Stomach (tissue), 4 donors: ENCODE measurements around the gene ATF7IP2.

Experiments used
- CTCF ChIP-seq, 7 experiments: fragments of 450-650 bp in 4 of 7; fragments of 200-600 bp in 3 of 7; sonication (generic) in 3 of 7; IDR thresholded peaks; one replicate each; pipeline ENCODE4 v1.5.1; 2016 to 2019; ENCODE audit warnings: antibody characterized with exemption in 7 of 7, control low read depth in 2 of 7, mild to moderate bottlenecking in 1 of 7
- EP300 ChIP-seq: sonication (generic); formaldehyde crosslinking; IDR thresholded peaks from one replicate; pipeline ENCODE4 v1.6.1; 2017; ENCODE audit warnings: antibody characterized with exemption
- POLR2AphosphoS5 ChIP-seq, 3 donors: sonication (generic); formaldehyde crosslinking; IDR thresholded peaks; one replicate each; pipeline ENCODE4 v1.6.1; 2016; ENCODE audit warnings: antibody characterized with exemption in 3 of 3

GRCh38 chr16:10529895-10530669 lies 144.2 kb downstream of the ATF7IP2 start:
- TF ChIP-seq CTCF (IDR thresholded peaks at IDR 0.05) (no peak), EP300 (no peak), POLR2AphosphoS5 (IDR thresholded peaks at IDR 0.05) (no peak)
